ENCODE results near the gene CD300H. TPM values are rescaled to one million over a fixed set of nuclear protein-coding genes. Genes with fewer than 3 reads are reported as not detected.

CD300H gene
- total RNA-seq, result not detected in 2 replicates

DNA sequence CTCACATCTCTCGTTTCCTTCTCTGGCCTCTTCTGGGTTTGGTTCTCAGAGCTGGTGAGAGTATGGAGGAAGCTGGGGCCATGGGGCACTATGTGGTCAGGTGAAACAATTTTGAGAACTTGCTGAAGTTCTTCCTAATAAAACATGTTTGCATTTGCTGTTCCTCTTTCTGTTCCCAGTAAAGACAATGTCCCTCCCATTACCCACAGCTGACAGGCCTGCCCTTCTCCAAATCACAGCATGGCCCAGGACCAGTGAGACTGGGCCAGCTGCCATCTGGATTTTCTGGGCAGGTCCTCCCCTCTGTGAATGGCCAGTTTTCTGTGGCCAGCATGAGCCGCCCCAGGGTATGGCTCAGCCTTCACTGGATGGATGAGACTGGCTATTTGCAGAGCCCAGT lies at the start of gene CD300H:
Gene CD300H (minus strand): TSS at position 113 of the 400 bp plus-strand sequence.

GRCh38 chr17:74592087-74592990 lies 25.0 kb upstream of the CD300H start, which contains the start of gene CD300LD:
CD300LD (minus strand) TSS chr17:74592283; CDS start chr17:74592202, 81 bp downstream.

GRCh38 chr17:74545843-74546230 lies 21.5 kb downstream of the CD300H start, which contains the start of gene CD300C:
CD300C (minus strand) TSS chr17:74546115; CDS start chr17:74545782, 333 bp downstream.

DNA sequence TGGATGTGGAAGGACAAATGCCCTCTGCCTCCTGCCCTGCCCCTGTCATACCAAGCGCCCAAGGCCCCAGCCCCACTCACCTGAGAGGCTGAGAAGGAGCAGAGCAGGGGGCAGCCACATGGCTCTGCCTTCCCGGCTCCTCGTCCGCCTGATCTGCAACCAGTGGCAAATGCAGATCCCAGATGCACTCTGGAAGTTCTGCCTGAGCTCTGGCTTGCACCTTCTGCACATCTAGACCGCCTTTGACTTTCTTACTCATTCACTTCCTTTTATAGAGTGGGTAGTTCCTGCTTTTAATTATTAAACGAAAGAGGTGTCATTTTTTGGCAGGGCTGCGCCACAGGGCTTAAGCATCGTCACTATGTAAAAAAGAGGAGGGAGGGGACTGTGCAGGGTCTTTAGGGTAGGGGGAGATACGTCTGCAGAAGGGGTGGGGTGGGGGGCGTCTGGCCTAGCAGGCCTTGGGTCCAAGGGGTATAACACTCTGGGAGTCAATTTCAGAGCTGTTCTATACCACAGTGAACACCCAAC lies 36.0 kb downstream of the CD300H start, which contains the start of gene CD300LB:
Gene CD300LB (minus strand): TSS at position 245 of the 531 bp plus-strand sequence. CDS start 125 bp downstream, at position 120.

Other genes starting within 250 kb of the CD300H start
- gene KIF19, start 241.3 kb downstream of the CD300H start, total RNA-seq, result 1.3 and 9.6 TPM in 2 replicates
- not detected in 2 replicates for gene BTBD17, start 205.6 kb downstream of the CD300H start, total RNA-seq
- gene GPR142, start 200.0 kb downstream of the CD300H start, total RNA-seq, result not detected in 2 replicates
- 0.33 and 0.67 TPM in 2 replicates for gene GPRC5C, start 135.4 kb downstream of the CD300H start, total RNA-seq
- gene CD300A, start 100.9 kb downstream of the CD300H start, total RNA-seq, result not detected in 2 replicates
- gene CD300LB, start 36.0 kb downstream of the CD300H start, total RNA-seq, result not detected in 2 replicates
- gene CD300C, start 21.4 kb downstream of the CD300H start, total RNA-seq, result not detected in 2 replicates
- not detected in 2 replicates for gene CD300LD, start 24.8 kb upstream of the CD300H start, total RNA-seq
- not detected in 2 replicates for gene CD300E, start 56.2 kb upstream of the CD300H start, total RNA-seq
- gene CD300LF, start 145.4 kb upstream of the CD300H start, total RNA-seq, result not detected in 2 replicates
- gene RAB37, start 169.7 kb upstream of the CD300H start, total RNA-seq, result 0.33 and 0.67 TPM in 2 replicates
- 13.7 and 17.0 TPM in 2 replicates for gene NHERF1, start 181.1 kb upstream of the CD300H start, total RNA-seq
- 33.3 and 34.8 TPM in 2 replicates for gene NAT9, start 208.8 kb upstream of the CD300H start, total RNA-seq

All from vein endothelial cell (primary cell).